Prostate gland (tissue), 2 donors: Measurements from ENCODE around the gene FBXO48.

ENCODE experiments used
- CTCF ChIP-seq, 4 experiments: fragments of 200-600 bp in 2 of 4; fragments of 450-650 bp in 2 of 4; sonication (generic) in 2 of 4; IDR thresholded peaks; 1 replicate in 3 of 4; 2 replicates in 1 of 4; pipeline ENCODE4 v1.5.1; 2016 to 2019; ENCODE audit warnings: antibody characterized with exemption in 4 of 4, mild to moderate bottlenecking in 2 of 4, moderate library complexity in 2 of 4
- POLR2A ChIP-seq: fragments of 450-650 bp; IDR thresholded peaks from one replicate; pipeline ENCODE4 v1.6.1; 2016; ENCODE audit warnings: antibody characterized with exemption, mild to moderate bottlenecking
- POLR2AphosphoS5 ChIP-seq: sonication (generic); formaldehyde crosslinking; IDR thresholded peaks from one replicate; pipeline ENCODE4 v1.6.1; 2017; ENCODE audit warnings: antibody characterized with exemption

- peak; percentile 82 to 86 (median 83) for TF ChIP-seq CTCF (IDR thresholded peaks at IDR 0.05)
- TF ChIP-seq POLR2A, result no peak
- TF ChIP-seq POLR2AphosphoS5, result peak; percentile 51
Measured at GRCh38 chr2:68441179-68441993, 25.7 kb downstream of the FBXO48 start.
